GM21825 (cell line): Measurements from ENCODE around the gene COPG2.

Experiments
- ATAC-seq: cut with Tn5 transposase; IDR thresholded peaks from one replicate; pipeline ENCODE4 v1.9.1; 2021; ENCODE audit warnings: mild to moderate bottlenecking, moderate library complexity; ENCODE audit not compliant: unreplicated experiment

COPG2 gene

DNA sequence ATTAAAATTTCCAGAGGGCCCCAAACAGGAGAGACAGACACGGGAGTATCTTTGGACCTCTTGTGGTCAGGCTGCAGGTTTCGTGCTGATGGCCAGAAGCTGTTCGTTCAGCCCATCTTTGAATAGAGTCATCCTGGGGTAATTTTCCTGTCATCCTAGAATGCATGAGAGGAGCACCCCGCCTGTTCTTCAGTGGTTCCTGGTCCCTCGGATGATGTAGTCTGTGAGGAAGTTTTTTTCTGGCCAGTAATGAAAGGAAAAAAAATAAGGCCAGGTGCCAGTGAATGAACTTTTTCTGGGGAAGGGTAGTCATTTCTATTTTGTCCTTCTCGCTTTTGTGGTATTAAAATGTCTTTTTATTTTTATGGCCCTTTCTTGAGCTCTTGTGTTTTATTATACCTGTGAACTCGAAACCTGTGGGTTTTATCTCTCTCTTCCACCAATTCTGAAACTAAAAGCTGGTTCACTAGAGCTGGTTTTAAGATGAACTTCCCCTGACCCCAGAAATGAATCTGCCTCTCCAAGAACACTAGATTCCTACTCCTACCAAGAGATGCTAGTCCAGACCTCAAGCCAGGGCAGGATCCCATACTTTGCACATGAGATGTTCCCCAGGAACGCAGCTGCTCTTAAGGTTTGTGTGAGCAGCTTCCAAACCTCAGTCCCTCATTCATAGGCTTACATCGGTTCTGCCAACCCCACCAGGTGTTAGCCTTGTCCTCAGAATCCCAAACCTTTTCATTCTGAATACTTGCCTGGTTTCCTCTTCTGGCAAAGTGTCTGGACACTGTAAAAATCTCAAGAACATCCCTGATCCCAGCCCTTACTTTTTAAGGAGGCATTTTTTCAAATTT is 192.0 kb downstream of the COPG2 start:
- ATAC-seq, result peak; percentile 92

DNA sequence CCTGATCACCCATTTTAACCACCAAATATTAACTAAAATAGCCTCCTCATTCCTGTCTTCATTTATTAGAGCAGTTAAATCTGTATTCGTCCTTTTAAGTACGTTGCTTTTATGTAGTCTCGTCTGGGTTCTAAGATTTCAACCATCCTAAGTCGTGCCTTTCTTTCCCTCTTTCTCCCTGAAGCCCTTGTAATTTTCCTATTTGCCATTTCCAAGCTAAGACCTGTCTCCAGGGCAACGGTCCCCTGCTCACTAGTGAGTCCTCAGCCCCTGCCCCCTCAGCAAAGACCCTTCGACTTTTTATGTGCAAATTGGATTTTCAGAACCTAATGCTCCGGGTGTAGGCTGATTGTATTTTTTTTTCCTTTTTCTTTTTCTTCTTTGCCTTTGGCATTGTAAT is 192.8 kb downstream of the COPG2 start:
- no peak for ATAC-seq

DNA sequence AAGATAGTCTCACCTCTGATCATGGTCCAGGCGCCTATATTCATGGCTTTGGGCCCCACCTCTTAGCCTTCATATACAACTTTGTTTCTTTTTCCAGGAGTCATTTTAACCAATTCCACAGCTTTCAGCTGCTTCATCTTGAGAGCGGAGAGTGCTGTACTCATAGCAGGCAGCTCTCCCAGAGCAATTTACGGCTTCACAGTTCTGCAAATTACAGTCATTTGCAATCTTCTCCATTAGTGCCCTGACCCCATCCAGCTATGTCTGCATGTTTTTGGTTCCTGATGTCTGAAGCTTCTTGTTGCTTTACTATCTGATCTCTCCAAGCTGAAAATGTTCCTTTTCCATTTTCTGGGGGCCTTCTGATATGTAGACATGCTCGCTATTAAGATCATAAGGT is 194.7 kb downstream of the COPG2 start:
- ATAC-seq, result no peak

DNA sequence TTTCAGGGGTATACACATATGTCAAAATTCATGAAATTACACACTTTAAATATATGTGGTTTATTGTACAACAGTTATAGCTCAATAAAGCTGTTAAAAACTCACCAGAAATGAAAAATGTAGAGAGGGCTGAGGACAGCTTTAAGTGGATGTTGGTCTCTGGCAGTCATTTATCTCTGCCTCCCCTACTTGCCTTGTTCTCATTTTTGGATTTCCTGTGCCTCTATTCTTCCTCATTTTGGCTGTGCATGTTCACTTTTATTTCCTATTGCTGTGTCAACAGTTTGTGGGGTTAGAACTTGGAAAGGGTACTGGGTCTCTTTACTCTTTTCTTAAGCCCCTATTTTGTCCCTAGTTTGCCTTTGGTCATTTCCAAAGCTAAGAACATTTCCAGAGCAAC is 195.3 kb downstream of the COPG2 start:
- no peak for ATAC-seq

DNA sequence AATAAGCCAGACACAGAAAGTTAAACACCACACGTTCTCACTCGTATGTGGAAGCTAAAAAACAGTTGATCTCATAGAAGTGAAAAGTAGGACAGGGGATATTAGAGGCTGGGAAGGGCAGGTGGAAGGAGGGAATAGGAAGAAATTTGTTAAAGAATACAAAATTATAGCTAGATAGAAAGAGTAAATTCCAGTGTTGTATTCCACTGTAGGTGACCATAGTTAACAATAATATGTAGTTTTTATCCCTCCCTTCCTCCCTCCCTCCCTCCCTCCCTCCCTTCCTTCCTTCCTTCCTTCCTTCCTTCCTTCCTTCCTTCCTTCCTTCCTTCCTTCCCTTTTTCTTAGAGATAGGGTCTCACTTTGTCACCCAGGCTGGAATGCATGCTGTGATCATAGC is 196.6 kb downstream of the COPG2 start:
- no peak for ATAC-seq

DNA sequence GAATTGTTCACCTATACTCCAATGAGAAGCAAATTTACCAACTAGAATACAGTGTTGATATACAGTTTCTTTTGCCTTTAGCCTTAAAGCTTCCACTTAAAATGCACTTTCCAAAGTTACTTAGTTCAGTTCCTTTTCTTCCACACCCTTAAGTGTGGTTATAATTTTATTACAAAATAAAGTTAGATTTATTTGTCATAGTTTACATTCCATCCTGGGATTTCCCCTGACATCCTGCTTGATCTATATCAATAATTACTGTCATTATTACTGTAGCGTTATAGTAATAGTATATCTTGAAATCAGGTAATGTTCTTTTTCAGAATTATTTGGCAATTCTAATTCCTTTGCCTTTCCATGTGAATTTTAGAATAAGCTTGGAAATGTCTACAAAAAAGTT is 199.9 kb downstream of the COPG2 start:
- no peak for ATAC-seq

DNA sequence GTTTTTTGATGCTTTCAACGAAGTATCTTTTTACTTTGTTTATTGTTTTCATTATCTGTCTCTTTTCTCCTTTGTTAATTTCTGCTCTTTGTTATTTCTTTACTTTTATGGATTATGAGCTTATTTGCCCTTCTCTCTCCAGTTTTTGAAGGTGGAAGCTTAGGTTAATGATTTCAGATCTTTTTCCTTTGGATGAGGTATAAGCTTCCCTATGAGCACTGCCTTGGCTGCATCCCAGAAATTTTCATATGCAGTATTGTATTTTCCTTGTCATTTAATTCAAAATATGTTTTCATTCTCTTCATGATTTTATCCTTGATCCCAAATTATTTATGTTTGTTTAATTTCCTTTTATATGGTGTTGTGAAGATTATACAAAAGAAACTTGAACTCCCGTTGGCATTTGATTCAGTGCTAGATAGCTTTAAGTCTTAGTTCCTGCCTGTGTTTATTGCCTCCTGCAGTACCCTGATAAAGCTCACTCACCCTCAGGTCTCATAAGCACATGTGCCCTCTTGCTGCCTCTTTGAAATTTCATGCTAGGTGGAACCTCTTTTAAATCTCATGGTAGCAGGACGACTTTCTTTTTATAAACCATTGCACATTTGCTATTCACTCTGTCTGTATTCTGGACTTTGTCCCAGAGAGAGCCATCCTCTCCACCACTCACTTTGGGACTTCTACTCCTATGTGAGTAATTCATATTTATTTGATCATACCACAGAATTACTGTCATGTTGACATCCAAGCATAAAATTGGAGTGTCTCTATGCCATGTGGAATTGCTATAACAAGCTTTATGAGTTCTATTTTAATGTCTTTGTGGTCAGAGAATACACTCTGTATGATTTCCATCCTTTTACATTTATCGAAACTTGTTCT is 204.8 kb downstream of the COPG2 start:
- ATAC-seq, result no peak

DNA sequence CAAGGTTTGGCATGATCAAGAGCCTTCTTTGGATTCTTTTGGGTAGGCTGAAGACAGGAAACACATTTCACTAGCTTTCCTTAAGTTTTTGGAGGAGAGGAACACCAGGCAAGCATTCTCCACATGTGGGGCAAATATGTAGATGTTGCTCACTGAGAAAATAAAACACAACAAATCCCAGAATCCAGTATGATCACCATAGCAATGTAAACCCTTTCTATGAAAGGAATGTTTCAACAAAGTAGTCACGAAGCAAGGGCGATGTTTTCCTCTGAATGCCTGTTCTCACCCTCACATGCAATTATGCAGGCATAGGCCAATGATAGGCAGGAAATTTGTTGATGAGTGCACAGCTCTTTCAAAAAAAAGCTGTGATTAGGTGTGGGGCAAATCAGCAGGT is 207.3 kb downstream of the COPG2 start:
- ATAC-seq, result no peak

DNA sequence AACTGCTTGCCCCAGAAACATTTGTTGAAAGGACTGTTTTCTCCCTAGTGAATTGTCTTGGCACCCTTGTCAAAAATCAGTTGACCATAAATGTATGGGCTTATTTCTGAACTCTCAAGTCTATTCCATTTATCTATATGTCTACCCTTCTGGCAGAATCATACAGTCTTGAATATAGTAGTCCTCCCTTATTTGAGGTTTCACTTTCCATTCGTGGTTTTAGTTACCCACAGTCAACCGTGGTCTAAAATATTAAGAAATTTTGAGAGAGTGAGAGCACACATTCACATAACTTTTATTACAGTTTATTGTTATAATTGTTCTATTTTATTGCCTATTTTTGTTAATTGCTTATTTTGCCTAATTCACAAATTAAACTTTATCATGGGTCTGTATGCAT is 210.3 kb downstream of the COPG2 start:
- no peak for ATAC-seq
